ENCODE results near the gene IL36RN.

The IL36RN gene

DNA sequence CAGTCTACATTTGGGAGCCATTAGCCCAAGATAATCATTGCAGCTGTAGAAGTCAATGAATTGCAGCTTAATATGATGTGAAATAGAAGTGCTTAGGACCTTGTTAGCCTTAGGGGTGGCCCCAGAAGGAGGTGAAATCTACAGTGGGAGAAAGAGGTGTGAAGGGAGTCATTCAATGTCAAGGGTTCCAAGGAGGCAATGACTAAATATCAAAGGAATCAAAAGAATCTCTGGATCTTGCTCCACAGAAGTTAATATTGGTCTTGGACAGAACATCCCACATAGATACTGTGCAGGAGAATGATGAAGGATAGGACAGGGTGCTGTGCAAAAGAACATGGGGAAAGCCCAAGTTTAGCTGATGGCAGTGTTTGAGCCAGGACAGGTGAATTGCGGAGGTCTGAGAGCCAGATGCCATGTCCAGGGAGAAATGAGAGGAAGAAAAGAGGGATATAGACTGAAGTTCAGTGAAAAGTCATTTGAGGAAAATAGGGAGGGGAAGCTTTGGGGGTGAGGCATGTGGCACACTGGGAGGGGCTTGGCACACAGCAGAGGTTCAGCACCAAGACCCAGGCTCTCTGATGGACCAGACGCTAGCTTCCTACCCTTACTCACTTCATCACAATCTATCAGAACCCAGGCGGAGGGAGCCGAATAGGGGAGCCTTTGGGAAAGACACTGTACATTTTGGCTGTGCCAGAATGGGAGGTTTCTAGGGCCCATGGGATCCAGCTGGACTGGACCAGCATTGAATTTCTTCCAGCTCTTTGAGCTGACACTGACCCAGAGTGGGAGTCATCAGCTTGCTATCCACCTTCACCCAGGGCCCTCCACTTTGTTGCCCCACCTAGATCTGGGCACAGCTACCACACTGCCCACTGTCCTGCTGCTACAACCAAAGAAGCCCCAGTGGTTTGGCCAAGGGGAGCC lies 10.9 kb downstream of the IL36RN start:
- no peak overlapping the region for H3K4me3 ChIP-seq (ENCODE audit: low read length)
- DNase-seq (ENCODE audit: low read depth, low spot score) = no peak

DNA sequence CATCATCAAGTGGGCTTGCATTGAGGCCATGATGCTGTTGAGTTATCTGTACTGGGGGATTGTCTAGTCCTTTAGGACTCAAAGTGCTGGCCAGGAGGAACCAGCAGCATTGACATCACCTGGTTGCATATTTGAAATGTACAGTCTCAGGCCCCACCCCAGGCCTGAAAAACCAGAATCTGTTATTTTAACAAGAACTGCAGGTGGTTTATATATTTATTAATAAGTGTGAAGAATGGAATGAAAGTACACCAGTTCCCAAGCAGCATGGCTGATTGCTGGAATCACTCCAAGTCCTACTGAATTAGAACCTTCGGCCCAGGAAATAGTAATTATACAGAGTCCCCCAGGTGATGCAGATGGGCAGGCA lies 11.6 kb downstream of the IL36RN start:
- DNase-seq (ENCODE audit: low read depth, low spot score) = no peak
- H3K4me3 ChIP-seq (ENCODE audit: low read length) = no peak overlapping the region

- DNase-seq (ENCODE audit: low read depth, low spot score) = no peak
- no peak overlapping the region for H3K4me3 ChIP-seq (ENCODE audit: low read length)
These were observed 13.6 kb downstream of the IL36RN start for GRCh38 chr2:113072584-113072983.

DNA sequence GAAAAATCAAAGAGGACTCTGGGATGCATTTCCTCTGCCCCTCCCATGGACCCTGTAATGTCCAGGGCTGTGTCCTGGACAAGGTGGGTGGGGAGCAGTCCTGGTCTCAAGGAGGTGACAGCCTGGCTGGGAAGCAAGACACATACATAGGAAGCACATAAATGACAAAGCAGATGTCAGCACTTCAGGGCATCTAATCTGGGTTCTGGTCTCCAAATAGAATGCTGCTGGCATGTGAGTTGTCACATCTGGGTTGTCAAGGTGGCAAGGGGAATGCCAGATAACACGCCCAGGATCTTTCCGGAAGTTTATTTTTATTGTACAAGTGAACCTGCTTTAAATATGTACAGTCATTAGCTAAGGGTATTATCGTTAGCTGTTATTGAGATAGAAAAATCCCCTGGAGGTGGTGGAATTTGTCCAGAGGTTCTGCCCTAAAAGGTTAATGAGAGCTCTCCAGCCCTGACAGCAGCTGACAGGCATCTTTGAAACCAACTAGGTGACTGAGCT lies 14.4 kb downstream of the IL36RN start:
- H3K4me3 ChIP-seq (ENCODE audit: low read length) = no peak overlapping the region
- DNase-seq (ENCODE audit: low read depth, low spot score) = no peak

DNA sequence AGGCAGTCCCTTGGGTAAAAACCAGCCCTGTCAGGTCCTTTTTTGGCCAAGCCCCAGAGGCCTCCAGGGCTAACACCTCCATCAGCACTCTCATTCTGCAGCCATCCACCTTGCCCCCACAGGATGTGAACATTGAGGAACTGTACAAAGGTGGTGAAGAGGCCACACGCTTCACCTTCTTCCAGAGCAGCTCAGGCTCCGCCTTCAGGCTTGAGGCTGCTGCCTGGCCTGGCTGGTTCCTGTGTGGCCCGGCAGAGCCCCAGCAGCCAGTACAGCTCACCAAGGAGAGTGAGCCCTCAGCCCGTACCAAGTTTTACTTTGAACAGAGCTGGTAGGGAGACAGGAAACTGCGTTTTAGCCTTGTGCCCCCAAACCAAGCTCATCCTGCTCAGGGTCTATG lies 16.0 kb downstream of the IL36RN start:
- DNase-seq (ENCODE audit: low read depth, low spot score) = no peak
- H3K4me3 ChIP-seq (ENCODE audit: low read length) = no peak overlapping the region

GRCh38 chr2:113075600-113075999 lies 16.6 kb downstream of the IL36RN start:
- DNase-seq (ENCODE audit: low read depth, low spot score) = no peak
- H3K4me3 ChIP-seq (ENCODE audit: low read length) = no peak overlapping the region

DNA sequence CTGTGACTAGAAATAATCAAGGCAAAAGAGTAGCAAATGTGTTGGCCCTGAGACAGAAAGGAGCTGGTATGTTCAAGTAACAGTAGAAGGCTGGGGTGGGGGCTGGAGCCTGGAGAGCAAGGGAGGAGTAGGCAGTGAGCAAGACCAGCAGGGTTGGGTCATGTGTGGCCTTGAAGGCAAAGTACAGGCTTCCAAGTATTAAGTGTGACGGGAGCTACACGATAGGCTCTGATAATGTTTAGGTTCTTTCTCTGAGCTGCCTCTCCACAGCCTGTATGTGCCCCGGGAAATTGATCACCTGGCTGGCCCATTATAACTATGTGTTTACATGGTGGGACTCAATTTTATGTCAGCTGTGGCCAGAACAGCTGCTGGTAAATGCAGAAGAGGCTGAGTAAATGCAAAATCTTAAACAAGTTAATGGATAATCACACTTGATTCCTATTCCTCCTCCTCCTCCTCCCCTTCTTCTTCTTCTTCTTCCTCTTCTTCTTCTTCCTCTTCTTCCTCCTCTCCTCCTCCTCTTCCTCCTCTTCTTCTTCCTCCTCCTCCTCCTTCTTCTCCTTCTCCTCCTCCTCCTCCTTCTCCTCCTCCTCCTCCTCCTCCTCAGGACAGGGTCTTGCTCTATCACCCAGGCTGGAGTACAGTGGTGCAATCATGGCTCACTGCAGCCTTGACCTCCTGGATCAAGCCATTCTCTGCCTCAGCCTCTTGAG lies 18.1 kb downstream of the IL36RN start:
- no peak for DNase-seq (ENCODE audit: low read depth, low spot score)
- no peak overlapping the region for H3K4me3 ChIP-seq (ENCODE audit: low read length)

- no peak for DNase-seq (ENCODE audit: low read depth, low spot score)
These were observed 18.9 kb downstream of the IL36RN start for GRCh38 chr2:113077921-113078320.

GRCh38 chr2:113078350-113078839 lies 19.4 kb downstream of the IL36RN start:
- no peak overlapping the region for H3K4me3 ChIP-seq (ENCODE audit: low read length)
- DNase-seq (ENCODE audit: low read depth, low spot score) = no peak

More at GRCh38 chr2:113077921-113078320, 18.9 kb downstream of the IL36RN start:
- no peak overlapping the region for H3K4me3 ChIP-seq (ENCODE audit: low read length)

DNA sequence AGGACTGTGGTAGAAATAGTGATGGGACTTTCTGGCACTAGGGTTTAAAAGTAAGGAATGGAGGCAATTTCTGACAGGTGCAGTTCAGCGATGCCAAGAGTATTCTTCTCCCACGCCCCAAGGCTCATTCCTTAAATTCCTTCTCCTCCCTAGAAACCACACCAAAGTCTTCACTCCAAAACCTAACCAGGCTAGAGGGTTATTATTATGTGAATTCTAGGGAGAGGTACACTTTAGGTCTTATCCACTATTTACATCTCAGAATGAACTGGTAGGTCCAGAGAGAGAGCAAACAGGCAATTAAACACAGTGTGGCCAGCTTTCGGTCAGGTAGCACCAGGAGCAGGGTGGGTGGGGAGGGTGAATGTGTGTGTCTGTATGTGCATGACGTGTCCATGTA lies 20.1 kb downstream of the IL36RN start:
- H3K4me3 ChIP-seq (ENCODE audit: low read length) = no peak overlapping the region
- DNase-seq (ENCODE audit: low read depth, low spot score) = no peak

GRCh38 chr2:113080134-113080533 lies 21.1 kb downstream of the IL36RN start:
- DNase-seq (ENCODE audit: low read depth, low spot score) = no peak
- H3K4me3 ChIP-seq (ENCODE audit: low read length) = no peak overlapping the region

DNA sequence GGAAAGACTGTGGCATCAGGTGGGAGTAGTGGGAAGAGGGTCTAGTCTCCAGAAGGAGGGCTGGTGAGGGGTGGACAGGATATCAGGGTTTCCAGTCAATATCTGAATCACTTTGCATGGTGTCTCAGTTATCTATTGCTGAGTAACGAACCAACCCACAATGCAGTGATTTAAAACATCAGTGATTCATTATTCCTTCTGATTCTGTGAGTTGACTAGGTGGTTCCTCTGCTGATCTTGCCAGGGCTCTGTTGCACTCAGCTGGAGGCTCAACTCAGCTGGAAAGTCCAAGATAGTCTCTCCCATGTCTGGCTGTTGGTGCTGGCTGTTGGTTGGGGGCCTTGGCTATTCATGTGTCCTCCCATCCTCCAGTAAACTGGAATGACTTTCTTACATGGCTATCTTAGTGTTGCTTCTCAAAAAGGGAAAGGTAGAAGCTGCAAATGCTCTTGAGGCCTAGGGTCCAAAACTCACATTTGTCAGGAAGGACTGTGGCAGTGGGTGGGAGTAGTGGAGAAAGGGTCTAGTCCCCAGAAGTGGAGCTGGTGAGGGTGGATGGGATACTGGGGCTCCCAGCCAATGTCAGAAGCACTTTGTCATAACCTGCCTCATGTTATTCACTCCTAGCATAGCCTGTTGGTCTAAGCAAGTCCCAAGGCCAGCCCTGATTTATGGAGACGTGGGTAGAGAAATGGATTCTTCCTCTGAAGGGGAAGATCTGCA lies 22.7 kb downstream of the IL36RN start:
- no peak for DNase-seq (ENCODE audit: low read depth, low spot score)
- H3K4me3 ChIP-seq (ENCODE audit: low read length) = no peak overlapping the region

GRCh38 chr2:113083296-113083695 lies 24.3 kb downstream of the IL36RN start:
- no peak overlapping the region for H3K4me3 ChIP-seq (ENCODE audit: low read length)
- DNase-seq (ENCODE audit: low read depth, low spot score) = no peak

DNA sequence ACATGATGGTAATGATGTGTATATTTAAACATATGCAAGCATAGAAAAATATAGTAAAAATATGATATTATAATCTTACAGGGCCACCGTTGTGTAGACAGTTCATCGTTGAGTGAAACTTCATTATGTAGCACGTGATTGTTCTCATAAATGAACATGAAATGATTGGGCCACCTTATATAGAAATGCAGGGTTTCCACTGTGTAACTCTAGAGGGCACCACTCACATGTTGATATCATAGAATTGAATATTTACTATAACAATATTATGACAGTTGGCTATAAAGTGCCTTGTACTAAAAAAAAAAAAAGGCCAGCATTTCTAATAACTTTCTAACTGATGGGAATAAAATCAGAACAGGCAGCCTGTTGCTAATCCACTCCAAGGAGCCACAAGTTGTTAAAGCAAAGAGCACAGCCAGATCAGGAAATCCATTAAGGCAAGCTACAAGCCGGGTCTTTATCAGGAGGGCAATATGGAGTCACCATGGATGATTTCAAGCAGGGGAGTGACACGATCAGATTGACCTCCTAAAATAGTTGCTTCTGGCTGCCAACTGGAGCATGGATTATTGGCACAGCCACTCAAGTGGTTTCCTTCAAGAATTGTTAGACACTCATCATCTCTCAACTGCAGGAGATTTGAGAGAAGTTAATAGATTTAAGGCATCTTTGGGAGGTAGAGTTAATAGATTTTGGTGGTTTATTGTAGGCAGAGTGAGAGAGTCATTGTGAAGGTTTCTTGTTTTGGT lies 25.4 kb downstream of the IL36RN start:
- no peak overlapping the region for H3K4me3 ChIP-seq (ENCODE audit: low read length)
- peak; percentile 9 for DNase-seq (ENCODE audit: low read depth, low spot score)

DNA sequence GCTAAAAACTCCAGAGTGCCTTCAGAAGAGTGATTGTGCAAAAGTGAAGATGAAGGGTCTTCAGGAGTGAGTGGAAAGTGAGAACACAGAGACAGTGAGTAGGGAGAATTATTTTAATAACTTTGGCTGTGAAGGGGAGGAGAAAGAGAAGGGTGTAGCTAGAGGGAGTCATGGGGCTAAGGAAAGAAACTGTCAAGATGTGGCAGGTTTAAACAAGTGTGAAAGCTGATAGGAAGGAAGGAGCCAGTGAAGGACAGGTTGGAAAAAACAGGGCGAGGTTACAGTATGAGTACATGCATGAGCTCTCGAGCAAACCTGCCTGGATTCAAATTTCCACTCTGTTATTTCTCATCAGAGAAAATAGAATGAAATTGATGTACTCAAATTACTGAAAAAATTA lies 26.5 kb downstream of the IL36RN start:
- no peak for DNase-seq (ENCODE audit: low read depth, low spot score)
- H3K4me3 ChIP-seq (ENCODE audit: low read length) = no peak overlapping the region

DNA sequence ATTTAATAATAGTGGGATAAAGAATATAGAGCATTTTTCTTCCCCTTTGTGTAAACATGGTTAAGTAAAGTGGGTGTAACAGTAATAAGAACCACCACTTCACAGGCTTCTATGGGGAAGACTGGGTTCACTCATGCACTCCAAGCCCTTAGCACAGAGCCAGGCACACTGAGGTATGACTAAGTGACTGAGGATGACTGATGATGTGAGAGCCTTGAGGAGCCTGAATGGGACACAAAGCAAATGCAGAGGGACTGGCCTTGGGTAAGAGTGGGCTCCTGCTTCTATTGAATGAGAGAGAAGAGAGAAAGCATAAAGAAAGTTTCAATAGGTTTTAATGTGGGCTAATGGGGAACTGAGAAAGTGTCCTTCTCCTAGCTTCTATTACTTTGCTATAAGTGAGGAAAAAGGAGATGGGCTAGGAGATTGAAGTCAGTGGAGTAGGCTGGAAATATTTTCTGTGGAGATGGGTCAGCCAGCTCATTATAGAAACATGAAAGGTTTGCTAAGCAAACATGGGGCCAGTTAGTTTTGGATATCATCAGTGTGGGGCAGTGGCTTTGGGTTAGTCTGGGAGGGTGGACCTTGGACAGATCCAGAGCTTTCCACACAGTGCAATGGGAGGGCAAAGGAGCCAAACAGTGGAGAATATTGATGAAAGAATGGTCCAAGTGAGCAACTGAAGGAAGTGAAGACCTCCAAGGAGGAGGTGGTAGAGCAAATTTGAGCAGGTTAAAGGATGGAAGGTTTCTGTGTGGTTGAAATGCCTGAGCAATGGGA lies 29.4 kb downstream of the IL36RN start:
- H3K4me3 ChIP-seq (ENCODE audit: low read length) = no peak overlapping the region
- no peak for DNase-seq (ENCODE audit: low read depth, low spot score)

GRCh38 chr2:113089916-113090315 lies 30.9 kb downstream of the IL36RN start:
- DNase-seq (ENCODE audit: low read depth, low spot score) = no peak
- no peak overlapping the region for H3K4me3 ChIP-seq (ENCODE audit: low read length)

- no peak for DNase-seq (ENCODE audit: low read depth, low spot score)
- H3K4me3 ChIP-seq (ENCODE audit: low read length) = no peak overlapping the region
These were observed 32.4 kb downstream of the IL36RN start for GRCh38 chr2:113091231-113091896.
